Mesenteric fat pad (tissue), 1 donor: ENCODE results near the gene XPNPEP1. TPM values are rescaled to one million over a fixed set of nuclear protein-coding genes. Genes with fewer than 3 reads are reported as not detected.
"Not testable (repeated sequence)": the region's sequence is repeated elsewhere in the genome, so short reads cannot be mapped to it uniquely, and the experiment has no call there.

Experiments used
- DNase-seq: peaks from one replicate; pipeline ENCODE4 v3.0.0-alpha.2; 2020; ENCODE audit warnings: low spot score
- total RNA-seq: library from RNA; stranded (reverse); fragmentation: NEBNext Ultra II Directional; extraction: Animal tissue kit (Norgen Biotek cat#: 25700); gene quantifications from one replicate; pipeline ENCODE4 v1.2.1, GENCODE V29; 2021
- donor health status: DM: yes; HTN: yes; CAD: no.

The XPNPEP1 gene
- total RNA-seq, 1 donor from 2014 or later = 68.7 TPM

DNA sequence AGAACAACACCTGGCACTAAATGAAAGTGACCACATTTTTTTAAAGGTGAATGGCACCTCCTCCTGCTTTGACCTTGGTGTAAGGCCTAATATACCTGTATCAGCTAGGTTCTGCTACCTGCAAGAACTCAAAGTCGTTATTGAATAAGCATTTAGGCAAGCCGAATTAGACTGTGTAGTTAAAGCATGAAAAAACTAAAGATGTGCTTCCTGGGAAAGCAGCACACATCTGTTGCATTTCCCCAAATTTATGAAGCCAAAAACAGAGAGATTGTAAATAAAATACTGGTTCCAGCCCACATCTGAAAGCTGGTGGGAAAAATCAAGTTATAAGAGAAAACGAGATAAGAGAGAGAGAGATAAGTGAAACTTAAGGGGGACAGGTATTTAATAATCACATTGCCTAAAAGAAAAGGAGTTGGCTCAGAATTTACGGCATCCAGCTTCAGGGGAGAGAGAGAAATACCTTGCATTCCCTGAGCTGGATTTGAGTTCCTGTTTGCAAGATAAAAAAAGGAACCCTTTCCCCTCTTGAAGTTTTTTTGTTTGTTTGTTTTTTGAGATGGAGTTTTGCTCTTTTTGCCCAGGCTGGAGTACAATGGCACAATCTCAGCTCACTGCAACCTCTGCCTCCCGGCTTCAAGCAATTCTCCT, 1.8 kb upstream of the XPNPEP1 start:
- no peak for DNase-seq

DNA sequence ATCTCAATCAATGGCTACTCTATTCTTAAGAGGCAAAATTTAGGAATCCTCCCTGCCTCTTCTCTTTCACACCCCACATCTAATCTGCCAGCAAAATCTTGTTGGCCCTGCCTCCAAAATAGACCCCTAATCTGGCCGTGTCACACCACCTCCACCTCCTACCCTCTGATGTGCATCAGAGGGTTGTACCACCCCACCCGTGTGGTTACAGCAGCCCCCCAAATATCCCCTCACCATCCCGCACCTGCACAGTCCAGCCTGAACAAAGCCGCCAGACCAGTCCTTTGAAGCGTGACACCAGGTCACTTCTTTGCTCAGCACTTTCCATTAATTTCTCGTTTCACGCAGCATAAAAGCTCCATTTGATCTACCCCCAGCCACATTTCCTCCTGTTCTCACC, 776 bp upstream of the XPNPEP1 start:
- no peak for DNase-seq

DNA sequence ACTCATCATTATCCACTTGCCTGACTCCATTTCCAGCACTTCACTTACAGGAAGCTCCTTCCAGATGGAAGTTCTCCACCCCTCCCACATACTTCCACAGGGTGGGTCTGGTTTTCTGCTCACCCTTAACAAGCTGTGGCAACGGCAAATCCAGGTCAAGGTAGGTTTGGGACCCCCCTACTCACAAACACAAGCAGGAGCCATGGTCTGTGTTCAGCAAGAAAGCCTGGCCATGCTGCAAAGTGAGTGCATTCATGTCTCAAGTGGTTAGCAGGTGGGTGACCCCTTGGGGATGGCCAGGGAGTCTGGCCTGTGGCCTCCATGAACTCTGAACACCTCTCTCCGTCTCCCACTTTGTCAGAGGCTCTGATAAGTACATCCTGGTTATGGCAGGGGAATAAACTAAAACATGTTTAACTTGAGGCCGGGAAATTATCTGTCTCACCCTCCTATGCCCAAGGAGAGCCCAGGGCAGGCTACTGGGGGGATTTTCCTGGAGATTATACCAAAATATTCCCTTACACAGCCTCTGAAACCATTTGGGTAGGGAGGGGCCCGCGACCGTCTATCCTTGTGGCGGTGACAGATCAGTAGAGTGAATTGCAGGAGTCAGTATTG, 844 bp downstream of the XPNPEP1 start:
- DNase-seq = no peak

DNA sequence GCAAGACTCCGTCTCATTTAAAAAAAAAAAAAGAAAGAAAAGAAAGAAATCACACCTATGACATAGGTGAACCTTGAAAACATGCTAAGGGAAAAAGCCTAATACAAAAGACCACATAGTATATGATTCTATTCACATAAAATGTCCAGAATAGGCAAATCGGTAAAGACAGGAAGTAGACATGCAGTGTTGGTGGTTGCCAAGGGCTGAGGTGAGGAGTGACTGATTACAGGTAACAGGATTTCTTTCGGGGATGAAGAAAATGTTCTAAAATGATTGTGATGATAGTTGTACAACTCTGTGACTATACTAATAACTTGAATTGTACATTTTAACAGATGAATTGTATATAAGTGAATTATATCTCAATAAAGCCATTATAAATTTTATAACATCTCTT, 3.3 kb downstream of the XPNPEP1 start:
- DNase-seq = no peak

DNA sequence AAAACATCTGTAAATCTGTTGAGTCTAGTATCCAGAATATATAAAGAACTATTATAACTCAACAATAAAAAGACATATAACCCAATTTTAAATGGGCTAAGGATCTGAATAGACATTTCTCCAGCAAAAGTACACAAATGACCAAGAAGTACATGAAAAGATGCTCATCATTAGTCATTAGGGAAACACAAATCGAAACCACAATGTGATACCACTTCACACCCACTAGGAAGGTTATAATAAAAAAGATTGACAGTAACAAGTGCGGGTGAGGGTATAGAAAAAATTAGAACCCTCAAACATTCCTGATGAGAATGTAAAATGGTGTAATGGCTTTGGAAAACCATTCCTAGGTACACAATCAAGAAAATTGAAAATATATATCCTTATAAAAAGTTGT, 4.1 kb downstream of the XPNPEP1 start:
- no peak for DNase-seq

DNA sequence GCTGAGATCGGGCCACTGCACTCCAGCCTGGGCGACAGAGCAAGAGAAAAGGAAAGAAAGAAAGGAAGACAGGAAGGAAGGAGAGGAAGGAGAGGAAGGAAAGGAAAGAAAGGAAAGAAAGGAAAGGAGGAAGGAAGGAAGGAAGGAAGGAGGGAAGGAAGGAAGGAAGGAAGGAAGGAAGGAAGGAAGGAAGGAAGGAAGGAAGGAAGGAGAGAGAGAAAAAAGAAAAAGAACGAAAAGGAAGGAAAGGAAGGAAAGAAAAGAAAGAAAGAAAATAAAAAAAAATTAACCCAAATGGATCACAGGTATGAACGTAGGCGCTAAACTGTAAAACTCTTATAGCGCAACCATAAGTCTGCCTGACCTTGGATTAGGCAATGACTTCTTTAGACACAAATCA, 4.6 kb downstream of the XPNPEP1 start:
- DNase-seq = not testable (repeated sequence)

DNA sequence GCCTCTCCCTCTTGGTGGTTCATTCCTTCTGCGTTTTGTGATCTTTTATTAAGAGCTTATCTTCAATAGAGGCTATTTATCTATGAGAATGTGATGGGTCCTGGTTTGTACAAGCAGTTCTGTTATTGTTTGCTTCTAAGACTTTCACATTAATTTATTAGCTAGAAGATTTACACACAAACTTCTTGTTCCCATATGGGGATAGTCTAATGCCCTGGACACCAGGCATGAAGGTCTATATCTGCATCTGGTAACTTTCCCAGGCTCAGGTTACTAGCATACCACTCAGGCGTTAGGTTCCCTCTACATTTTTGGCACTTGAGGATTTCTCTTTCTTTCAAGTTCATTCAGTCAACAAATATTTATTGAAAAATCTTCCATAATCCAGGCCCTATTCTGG, 7.7 kb downstream of the XPNPEP1 start:
- DNase-seq = no peak

DNA sequence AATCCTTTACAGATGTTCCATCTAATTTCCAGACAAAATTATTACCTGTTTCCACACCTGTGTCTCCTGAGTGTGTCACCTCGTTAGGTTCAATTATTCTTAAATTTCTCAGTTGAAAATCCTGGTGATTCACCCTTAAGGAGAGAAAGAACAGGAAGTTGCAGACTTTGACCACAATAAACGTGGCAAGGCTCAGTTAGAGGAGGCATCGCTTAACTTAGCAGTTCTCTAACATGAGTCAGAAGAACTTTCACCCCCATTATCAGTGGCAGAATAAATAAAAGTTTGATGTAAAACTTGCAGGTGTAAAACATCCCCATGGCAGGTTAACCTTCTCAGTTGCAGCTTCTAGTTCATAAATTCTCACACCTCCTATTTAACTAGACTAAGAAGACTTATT, 8.3 kb downstream of the XPNPEP1 start:
- no peak for DNase-seq

DNA sequence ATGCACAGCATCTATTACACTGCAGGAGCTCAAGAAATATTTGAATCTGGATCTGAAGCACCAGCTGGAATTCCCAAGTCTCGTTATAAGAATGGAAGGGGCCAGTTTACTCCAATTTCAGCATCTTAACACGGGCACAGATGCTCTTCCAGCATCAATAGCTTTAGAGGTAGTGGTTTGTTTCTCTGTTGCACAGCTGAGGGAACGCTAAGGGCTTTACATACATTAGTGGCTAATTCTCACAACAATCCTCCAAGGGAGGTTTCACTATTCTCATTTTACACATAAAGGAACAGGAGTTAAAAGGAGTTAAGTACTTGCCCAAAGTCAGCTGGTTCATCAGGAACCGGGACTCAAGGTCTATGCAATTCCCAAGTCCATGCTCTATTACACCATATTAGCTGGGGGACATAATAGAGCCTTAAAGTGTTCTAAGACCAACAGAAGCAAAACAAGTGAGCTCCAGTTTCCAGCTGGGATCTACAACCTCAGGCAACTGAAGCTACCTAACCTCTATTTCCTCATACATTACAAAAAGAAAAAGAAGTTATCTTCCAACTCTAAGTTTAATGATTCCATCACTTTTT, 9.9 kb downstream of the XPNPEP1 start:
- no peak for DNase-seq

DNA sequence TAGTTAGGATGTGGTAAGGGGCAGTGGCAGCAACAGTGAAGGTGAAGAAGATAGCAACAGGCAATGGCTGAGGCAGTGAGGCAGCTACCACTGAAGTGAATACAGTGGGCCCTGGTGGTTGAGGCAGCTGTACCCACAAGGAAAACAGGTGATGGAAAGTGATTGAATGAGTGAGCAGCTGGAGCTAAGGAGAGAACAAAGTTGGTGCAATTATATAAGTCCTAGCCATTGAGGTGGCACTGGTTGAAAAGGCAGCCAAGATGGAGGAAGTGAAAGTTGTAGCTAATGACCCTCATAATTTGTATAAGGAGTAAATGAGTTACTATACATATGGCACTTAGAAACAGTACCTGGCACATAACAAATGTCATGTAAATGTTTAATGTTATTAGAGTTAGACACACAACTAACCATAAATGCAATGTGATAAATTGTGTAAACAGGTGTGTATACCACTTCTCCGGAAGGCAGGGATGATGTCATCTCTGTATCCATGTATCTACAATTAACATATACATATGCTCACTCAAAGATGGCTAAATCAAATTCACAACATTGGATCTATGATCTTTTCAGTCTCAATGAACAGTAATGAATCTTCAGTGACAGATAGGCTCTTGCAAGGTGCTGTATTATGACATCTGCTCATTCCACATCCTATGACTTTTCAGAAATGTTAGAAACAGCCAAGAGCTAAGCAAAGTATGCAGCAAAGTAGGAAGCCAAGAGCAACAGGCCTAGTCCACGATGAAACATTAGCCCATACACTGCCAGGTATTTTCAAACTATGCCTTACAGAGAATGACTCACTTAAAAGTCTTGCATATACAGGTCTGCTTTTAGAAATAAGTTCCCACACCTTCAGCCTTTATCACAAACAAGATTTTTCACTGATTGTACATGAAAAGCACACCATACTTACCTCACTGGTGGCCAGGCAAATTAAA, 10.7 kb downstream of the XPNPEP1 start:
- no peak for DNase-seq

DNA sequence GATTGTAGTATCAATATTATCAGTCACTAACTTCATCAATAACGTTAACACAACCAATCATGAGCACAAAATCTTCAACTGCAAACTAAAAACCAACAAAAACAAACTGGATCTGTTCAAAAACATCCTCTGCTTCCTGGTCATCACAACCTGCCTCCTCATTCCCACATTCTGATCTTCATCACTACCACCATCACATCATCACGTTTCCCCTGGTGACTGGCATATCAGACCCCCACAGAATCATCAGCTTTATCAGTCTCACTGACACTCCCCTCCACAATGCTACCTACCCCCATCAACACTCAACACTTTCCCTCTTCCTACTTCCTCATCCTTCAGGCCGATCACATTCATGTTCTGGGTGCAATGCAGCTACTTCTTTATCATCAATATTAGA, 11.4 kb downstream of the XPNPEP1 start:
- no peak for DNase-seq

DNA sequence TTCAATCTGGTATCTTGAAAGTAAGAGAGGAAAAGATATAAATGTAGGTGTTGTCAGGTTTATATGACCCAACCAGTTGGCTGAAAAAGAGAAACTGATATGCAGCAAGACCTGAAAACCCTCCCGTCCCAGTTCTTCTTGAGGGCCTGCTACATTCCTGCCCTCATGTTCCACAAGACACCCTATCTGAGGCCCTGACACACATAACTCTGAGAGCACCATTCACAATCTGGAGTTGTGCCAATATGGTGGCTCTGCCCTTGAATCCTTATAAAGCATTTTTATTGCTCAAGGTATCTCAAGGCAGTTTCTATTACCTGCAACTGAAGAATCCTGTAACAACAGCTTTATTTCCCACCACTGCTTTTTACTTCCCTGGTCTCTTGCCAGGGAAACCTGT, 17.0 kb downstream of the XPNPEP1 start:
- DNase-seq = no peak

DNA sequence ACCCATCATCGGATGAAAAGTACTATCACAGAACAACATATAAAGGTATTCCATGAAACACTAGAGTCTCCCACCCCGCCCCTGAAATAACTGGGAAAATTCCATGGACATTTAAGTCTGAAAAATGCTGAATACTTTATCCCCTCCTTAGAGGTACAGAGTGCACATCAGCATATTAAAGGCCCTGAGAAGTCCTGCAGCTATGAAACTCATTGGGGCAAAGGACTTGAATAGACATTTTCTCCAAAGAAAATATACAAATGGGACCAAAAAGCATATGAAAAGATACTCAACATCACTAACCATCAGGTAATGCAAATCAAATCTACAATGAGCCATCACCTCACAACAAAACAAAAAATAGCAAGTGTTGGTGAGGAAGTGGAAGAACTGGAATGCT, 18.9 kb downstream of the XPNPEP1 start:
- no peak for DNase-seq

DNA sequence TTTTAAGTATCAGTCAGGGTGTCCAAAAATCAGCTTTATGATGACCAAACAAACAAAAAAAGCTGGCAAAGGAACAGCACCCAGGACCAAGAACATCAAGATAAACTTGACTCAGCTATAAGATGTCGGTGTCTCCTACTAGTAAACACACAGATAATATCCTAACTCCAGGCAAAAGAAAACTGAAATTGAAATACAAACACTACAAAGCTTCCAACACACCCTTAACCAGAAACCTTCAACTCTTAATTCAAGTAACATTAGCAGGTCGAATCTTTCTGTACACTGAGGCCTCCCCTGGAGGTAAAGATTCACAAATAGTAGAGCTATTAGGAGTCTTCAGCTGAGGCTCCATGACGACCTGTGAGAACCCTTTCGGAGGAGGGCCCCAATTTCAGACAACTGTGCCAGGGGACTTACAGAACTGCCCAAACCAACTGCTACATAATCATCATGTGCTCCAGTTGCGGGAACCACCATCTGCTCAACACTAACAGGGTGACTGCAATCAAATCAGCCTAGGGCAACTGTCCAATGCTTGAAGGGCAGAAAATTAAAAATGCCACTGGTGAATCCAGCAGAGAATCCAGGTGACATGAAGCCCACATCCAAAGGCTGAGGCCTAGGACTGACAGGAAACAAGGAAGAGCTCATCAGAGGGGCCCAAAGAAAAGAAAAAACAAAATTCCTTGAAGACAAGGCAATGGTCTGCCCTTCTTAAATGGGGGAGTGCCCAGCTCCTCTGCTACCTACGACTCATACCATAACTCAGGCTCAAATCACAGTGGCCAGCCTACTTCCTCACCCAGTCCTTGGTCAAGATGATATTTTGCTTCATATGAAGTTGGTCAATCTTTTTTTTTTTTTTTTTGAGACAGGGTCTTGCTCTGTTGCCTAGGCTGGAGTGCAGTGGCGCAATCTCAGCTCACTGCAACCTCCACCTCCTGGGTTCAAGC, 20.0 kb downstream of the XPNPEP1 start:
- no peak for DNase-seq

DNA sequence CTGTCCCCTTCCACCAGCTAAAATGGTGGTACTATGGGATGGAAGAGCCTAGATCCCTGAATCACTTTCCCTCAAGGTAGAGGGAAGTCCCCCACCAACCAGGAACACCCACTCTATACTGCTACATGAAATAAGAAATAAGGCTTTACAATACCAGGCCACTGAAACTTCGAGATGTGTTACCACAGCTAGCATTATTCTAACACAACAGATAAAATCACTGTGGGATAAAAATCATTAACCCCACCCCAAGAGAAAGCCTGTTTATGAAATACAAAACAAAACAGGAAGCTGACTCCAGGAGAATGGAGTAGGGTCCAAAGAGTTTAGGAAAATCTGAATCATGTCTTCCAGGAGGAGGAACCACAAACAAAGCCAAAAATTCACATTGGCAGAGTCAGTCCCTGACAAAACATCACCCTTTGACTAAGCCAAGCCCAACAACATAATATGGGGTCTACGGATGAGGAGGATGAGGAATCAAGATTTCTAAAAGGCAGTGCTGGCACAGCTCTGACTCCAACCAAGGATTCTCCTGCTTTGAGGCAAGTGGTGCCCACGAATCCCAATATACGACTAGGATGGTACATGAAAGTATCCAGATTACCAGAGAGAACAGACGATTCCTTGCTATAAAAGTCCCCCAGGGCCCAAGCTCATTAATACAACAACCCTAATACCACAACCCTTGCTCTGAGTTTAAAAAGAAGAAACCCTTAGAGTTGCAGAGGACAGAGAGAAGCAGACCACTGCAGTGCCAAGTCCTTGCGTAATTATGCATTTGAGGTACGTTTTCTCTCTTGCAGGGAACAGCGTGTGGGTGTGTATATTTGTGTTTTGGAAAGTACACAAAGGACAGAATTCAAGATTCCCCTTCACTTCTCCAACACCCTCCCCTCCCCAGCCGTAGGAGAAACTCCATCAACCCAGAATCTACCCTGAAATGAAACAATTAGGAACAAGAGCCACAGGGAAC, 23.7 kb downstream of the XPNPEP1 start:
- DNase-seq = no peak

DNA sequence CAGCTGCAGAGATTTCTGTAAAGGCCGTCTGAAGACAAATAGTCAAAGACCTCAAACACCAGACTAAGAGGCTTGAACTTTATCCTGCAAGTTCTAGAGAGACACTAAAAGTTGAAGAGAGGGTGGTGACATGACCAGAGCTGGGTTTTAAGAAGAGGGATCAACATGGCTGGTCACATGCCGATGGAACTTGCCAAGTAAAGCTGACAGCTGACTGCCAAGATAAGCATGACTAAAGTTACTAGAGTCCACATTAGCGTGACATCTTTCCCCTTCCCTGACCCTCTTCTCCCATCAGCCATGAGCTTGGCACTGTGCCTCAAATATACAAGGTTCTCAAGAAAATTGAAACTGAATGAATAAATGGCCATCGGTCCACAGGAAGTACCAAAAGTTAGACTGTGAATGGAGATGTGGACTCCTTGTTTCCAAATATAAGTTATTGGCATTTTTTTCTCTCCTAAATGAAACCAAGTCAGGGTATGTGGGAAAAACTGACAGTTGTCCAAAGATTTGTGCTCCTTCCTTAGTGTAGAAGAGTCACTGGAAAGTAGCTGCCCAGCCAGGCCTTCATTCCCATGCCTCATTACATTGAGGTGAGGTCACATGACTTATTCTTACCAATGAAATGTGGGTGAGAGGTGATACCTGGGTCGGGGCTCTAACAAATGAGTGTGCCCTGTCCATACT, 24.5 kb downstream of the XPNPEP1 start:
- DNase-seq = no peak

DNA sequence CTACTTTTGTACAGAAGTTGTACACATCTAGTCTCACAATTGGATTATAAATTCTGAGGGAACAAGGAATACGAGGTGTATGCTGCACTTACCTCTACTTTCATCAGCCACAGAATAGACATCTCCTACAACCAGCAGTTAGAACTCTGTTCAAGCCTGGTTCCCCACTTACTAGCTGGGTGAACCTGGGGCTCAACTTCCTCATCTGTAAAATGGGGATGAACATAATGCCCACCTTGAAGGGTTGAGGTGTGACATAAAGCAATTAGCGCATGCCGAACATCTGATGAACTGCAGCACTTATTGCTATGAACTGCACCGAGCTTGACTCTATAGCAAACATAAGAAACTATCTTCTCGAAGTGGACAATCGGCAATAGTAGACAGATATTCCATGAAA, 25.3 kb downstream of the XPNPEP1 start:
- no peak for DNase-seq

DNA sequence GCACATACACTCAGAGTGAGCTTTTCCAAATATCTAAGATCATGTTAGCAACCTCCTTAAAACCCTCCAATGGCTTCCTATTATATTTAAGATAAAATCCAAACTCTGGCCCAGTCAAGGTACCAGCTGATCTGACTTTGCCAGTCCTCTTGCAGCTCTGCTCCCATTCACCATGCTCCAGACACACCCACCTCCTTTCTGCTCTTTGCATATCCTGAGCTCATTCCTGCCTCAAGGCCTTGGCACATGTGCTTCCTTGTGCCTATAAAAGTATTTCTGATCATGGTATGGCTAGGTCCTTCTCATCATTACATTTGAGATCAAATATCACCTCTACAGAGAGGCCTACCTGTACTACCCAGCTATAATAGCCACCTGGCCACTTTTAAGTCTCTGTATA, 27.5 kb downstream of the XPNPEP1 start:
- no peak for DNase-seq
